IPS-11a (cell line): ENCODE measurements around the gene APOO.

Experiments used
- H3K4me3 ChIP-seq: one replicate; pipeline ENCODE4 v1.5.1; 2013; ENCODE audit warnings: low read depth, low read length, control low read depth

The APOO gene

DNA sequence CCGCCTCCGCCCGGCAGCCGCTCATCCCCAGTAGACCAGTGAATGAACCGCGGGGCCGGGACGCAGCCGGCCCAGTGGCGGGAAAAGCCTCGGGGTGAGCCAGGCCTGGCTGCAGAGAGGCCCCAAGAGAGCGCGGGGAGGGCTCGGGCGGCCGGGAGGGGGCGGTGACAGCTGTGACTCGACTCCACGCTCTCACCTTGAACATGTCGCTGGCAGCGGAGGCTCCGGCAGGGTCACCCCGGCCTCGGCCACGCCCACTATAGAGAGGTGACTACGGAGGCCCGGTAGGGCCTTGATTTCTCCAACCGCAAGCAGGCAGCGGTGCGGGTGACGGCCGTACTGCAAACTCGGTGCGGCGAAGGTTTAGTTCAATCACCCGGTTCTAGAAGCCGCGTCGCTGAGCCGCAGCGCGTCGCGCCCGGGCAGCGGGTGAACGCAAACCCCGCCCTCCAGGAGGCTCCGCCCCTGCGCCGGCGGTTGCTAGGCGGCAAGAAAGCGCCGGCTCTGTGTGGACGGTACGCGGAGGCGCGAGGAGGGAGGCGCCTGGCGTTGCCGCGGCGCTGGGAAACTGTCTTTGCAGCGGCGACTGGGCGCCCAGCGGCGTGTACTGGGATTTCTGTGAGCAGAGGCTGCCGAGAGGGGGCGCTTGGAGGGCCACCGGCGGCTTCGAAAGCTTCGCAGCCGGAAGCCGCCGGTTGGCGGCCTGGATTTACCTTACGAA is at the start of gene APOO, which contains the start of gene CXorf58:
TSS of gene APOO (minus strand) at position 441 of the 721 bp plus-strand sequence. CDS start at position 205, 236 bp downstream.
TSS of gene CXorf58 (plus strand) at position 509 of the 721 bp plus-strand sequence. CDS start 2,297 bp downstream, outside the sequence.
- H3K4me3 ChIP-seq: peak within 1 kb of the TSS; percentile 52

DNA sequence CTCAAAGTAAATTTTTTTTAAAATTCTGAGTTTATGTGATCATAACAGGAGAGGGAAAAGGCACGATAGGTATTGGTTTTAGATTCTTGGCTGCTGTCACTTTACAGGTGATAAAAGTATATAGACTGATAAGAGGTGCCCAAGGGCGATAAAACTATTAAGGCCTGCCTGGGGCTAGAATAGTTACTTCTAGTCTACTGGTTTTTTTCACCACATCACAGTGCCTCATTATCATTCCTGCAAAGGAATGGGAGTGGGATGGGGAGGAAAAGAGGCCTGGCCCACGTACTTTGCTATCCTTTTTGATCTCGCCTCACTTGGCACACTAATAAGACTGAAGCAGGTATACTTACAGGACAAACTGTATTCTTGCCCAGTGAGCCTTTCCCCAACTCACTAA is 46.7 kb upstream of the APOO start:
- H3K4me3 ChIP-seq: no peak overlapping the region

- no peak overlapping the region for H3K4me3 ChIP-seq
Measured at GRCh38 chrX:23953908-23954269, 46.2 kb upstream of the APOO start.

DNA sequence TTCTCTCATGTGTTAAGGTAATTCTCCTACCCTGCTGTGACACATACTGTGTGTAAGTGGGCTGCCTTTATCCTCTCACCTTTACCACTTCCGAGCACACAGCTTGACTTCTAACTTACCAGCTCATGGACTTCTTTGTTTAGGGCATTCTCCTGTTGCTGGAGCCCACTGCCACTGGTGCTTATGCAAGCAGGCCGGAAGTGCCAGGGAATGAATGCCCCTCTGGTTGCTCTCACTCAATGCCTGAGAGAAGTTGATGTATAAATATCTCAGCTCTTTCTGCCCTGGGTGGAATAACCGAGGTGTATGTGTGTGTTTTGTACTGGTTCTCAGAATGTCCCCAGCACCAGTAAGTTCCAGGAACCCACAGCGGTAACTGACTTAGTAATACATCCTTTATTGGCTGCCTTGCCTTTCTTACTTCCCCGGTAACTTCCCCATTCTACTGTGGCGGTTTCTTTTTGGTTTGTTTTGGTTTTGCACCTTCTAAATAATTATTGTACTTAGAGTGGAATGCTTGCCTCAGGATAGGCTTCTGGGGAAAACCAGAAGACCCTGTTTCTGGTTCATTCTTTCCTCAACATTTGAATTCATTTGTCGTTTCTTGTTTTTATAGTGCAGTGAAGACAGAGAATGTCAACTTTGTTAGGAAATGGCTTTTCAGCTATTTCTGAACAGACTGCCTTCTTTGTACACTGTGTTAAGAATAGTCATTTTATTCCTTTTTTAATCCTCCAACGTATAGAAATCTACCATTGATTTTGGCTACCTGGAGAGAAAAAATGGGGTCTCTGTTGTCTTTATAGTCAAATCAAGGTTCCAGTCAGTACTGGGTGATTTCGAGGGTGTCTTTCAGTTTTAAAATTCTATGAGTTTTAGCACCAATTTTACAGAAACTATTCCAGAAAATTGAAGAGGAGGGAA is 45.5 kb upstream of the APOO start:
- no peak overlapping the region for H3K4me3 ChIP-seq

- no peak overlapping the region for H3K4me3 ChIP-seq
Measured at GRCh38 chrX:23952391-23952790, 44.7 kb upstream of the APOO start.

- no peak overlapping the region for H3K4me3 ChIP-seq
Measured at GRCh38 chrX:23945206-23945605, 37.5 kb upstream of the APOO start.

DNA sequence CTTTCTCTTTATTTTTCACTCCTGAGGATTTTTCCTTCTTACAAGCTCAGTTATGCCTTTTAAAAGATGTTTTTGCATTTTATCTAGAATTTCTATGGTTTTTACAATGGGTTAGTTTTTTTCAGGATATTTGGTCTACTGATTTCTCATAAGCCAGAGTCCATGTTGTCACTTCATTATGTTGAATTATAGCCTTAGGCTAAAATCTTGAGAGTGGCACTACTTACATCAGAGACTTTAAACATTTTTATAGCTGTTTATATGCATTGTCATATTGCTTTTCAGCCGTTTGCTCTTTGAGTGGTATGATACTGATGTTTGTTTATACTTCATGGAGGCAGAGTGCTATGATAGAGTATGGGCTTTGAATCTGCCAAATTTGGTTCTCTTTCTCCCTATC is 36.5 kb upstream of the APOO start:
- no peak overlapping the region for H3K4me3 ChIP-seq

DNA sequence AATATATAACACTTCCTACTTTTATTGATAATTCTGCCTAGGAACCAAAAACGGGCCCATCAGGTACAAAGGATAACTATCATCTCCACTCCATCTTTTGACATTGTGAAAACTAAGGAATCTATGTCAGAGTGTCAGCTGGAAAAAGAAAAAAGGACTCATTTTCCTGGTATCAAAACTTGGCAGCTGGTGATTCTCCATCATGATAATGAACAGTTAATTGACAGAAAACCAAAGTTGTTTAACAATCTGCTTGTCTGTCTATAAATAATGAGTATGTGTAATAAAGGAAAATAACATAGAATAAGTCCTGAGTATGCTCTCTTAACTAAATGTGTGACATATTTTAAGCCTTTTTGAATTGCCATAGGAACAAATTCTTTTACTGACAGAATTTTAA is 31.5 kb upstream of the APOO start:
- no peak overlapping the region for H3K4me3 ChIP-seq

GRCh38 chrX:23938690-23939089 is 31.0 kb upstream of the APOO start:
- H3K4me3 ChIP-seq: no peak overlapping the region

GRCh38 chrX:23937100-23937499 is 29.4 kb upstream of the APOO start:
- H3K4me3 ChIP-seq: no peak overlapping the region

DNA sequence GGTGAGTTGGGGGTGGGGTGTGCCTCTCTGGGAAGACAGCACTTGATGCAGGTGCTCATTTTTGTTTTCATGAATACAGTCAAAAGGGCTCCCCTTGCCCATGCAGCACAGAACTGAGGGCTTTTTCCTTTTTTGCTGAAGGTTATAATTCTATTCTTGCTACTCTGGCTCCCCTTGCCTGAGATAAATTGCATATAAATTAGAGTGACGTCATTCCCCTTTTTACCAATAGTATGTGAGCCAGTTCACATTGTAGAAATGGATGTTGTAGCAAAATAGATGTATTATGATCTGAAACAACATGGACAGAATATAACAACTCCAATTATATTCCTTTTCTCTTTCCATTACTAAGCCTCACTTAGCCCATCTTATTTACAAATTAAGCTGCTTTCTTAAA is 28.4 kb upstream of the APOO start:
- H3K4me3 ChIP-seq: no peak overlapping the region

DNA sequence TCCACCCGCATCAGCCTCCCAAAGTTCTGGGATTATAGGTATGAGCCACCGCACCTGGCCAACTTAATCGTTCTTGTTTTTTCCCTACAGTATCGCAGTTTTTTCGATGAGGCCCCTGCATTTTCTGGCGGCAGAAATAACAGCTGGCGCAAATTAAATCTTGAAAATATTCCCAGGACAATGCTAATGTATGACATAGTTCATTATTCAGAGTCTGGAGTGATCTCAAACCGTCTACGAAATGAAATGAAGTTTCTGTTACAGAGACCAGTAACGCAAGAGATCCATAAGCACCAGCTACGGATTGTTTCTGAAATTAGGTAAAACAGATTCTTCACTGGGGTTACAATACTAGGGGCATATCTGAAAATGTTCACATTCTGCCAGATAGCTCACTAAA is 27.4 kb upstream of the APOO start:
- H3K4me3 ChIP-seq: no peak overlapping the region

DNA sequence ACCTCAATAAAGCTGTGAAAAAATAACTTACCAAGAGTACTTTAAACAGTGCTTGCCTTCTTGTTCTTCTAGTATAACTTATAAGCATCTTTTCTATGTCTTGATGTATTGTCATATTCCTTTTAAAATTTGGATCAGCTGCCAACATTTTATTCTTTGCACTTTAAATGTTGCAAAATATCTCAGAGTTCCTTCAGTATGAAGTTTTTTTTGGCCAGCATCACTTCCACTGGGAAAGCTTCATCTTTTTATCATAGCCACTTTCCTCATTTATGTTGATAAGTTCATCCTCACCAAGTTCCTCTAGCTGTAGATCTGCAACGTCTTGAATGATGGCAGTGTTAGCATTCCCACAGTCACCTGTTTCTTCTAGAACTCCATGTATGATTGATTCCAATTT is 24.3 kb upstream of the APOO start:
- H3K4me3 ChIP-seq: no peak overlapping the region

DNA sequence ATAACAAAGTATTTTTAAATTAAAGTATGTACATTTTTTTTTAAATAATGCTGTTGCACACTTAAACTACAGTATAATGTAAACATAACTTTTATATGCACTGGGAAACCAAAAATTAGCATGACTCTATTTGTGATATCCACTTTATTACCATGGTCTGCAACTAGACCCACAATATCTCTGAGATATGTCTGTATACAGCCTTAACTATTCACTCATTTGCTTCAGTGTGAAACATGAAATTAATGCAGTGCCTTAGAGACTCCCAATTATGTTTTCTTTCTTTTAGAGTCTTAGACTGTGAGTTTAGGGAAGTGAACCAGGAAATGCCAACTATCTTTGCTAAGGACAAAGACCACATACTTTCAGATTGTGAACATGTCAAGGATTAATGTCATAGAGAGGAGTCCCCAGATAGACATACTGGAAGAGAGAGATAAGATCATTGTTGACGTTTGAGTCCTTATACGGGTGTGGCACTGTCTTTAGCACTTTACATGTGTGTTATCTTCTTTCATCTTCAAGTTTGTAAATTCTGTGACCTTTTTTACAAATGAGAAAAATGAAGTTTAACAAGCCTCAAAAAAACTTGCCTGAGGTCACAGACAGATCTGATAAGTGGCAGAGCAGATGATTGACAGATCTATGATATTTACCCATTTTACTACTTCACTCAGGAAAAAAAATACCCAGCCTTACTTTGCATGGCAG is 23.3 kb upstream of the APOO start:
- no peak overlapping the region for H3K4me3 ChIP-seq

GRCh38 chrX:23926015-23926414 is 18.3 kb upstream of the APOO start:
- H3K4me3 ChIP-seq: no peak overlapping the region

DNA sequence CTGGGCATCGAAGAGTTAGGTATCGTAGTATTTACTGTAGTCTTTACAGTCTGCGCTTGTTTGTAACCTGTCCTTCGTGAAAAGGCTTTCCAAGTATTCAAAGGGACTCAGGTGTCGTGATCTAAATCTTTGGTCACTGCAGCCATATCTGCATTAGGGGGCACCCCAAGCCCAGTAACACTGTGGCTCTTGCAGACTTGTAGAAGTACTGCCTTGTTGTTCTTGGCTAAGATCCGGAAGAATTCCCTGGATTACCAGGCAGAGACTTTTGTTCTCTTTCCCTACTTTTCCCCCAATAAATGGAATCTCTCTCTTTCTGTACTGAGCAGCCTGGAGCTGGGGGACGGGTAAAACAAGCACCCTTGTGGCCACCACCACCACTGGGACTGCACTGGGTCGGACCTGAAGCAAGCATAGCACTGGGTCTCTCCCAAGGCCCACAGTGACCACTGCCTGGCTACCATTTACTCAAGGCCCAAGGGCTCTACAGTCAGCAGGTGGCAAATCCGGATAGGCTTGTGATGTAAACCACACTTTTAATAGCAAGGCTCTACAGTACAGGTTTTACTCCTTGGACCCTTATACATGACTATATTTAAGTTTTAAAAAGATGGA is 12.1 kb upstream of the APOO start:
- H3K4me3 ChIP-seq: no peak overlapping the region

DNA sequence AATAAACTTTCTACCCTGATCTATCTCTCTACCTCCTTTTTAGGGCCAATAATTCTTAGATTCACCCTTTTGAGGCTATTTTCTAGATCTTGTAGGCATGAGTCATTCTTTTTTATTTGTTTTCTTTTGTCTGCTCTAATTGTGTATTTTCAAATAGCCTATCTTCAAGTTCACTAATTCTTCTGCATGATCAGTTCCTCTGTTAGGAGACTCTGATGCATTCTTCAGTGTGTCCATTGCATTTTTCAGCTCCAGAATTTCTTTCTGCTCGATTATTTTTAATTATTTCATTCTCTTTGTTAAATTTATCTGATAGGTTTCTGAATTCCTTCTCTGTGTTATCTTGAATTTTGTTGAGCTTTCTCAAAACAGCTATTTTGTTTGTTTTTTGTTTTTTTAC is 11.4 kb upstream of the APOO start:
- no peak overlapping the region for H3K4me3 ChIP-seq

- H3K4me3 ChIP-seq: no peak overlapping the region
Measured at GRCh38 chrX:23911126-23911835, 3.5 kb upstream of the APOO start.

GRCh38 chrX:23908219-23909004 is 674 bp upstream of the APOO start:
- H3K4me3 ChIP-seq: peak overlapping the region; percentile 2

DNA sequence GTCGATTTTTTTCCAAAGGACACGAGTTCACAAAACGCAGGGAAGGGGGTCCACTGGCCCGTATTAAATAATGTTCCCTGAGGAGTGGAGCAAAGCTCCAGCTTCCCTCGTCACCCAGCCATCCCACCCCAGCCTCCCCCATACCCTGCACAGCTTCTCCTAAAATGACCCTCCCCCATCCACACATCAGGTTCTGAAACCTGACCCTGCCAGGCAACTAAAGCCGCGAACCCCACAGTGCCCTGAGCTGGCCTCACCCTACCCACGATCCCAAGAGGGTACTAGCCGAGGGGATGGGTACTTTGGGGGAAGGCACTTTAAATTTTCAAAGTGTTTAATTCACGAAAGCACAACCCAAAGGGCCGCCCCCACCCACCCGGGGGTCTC is 634 bp downstream of the APOO start:
- peak overlapping the region; percentile 52 for H3K4me3 ChIP-seq
